GM13976 (cell line): ENCODE measurements around the gene IGF2BP2.

ENCODE experiments used
- DNase-seq: peaks from one replicate; pipeline ENCODE4 v3.0.0; 2012; ENCODE audit warnings: low spot score
- CTCF ChIP-seq: IDR thresholded peaks from 2 replicates; pipeline ENCODE4 v1.5.1; 2012; ENCODE audit warnings: borderline replicate concordance, mild to moderate bottlenecking; ENCODE audit not compliant: insufficient read depth; ENCODE audit errors: extremely low read depth, missing control alignments, control extremely low read depth
- in situ Hi-C: fragments of 300-500 bp; cut with MboI; formaldehyde crosslinking; loops from one replicate; pipeline ENCODE4 v1.12.0; 2022; ENCODE audit warnings: low sequenced_read_pairs, mixed read lengths, inconsistent platforms; ENCODE audit not compliant: unreplicated experiment

IGF2BP2 gene

GRCh38 chr3:185822221-185823000 is 2.4 kb downstream of the IGF2BP2 start:
- no peak for DNase-seq
- TF ChIP-seq CTCF: no peak
- in situ Hi-C loops: no loop called here

- no peak for TF ChIP-seq CTCF
- in situ Hi-C loops: no loop called here
- no peak for DNase-seq
These were observed 3.7 kb downstream of the IGF2BP2 start for GRCh38 chr3:185820973-185821758.

- in situ Hi-C loops: no loop called here
- no peak for DNase-seq
- no peak for TF ChIP-seq CTCF
These were observed 6.5 kb downstream of the IGF2BP2 start for GRCh38 chr3:185818267-185818875.

GRCh38 chr3:185815391-185816282 is 9.2 kb downstream of the IGF2BP2 start:
- DNase-seq: no peak
- in situ Hi-C loops: no loop called here
- no peak for TF ChIP-seq CTCF

GRCh38 chr3:185813691-185814215 is 11.1 kb downstream of the IGF2BP2 start:
- no peak for DNase-seq
- in situ Hi-C loops: no loop called here
- no peak for TF ChIP-seq CTCF
